Mammary epithelial cell (primary cell): ENCODE results near the gene HPX.

Experiments
- EZH2 ChIP-seq: IDR thresholded peaks from 2 replicates; pipeline ENCODE4 v1.6.1; 2012; ENCODE audit warnings: low read length, inconsistent platforms, borderline replicate concordance
- TF ChIP-seq, protein P1 (sequence below), 2 donors: IDR thresholded peaks in 1 of 2; conservative IDR thresholded peaks in 1 of 2; 2 replicates each; pipeline ENCODE4 v1.5.1; 2011 to 2012; ENCODE audit warnings: inconsistent platforms in 2 of 2, low read length in 2 of 2, mild to moderate bottlenecking in 2 of 2, control low read depth in 1 of 2, low read depth in 1 of 2; ENCODE audit not compliant: insufficient read depth in 1 of 2; ENCODE audit errors: extremely low read depth in 1 of 2

DNA sequence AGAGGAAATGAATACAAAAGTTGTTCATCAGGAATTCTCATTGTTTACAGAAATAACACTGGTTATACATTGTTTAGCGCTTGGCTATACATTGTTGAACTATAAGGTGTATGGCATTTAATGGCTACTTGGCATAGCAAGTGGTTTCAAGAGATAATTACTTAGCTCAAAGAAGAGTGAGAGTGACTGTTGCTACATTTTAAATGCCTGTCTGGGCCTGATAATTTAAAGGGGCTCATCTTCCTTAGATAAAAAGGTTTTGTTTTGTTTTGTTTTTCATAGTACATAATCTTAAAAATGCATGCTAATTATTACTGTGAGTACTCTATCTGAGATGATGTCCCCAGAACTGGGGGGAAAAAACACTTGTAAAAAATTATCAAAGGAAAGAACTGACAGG, 52.0 kb downstream of the HPX start:
- TF ChIP-seq, protein P1, sequence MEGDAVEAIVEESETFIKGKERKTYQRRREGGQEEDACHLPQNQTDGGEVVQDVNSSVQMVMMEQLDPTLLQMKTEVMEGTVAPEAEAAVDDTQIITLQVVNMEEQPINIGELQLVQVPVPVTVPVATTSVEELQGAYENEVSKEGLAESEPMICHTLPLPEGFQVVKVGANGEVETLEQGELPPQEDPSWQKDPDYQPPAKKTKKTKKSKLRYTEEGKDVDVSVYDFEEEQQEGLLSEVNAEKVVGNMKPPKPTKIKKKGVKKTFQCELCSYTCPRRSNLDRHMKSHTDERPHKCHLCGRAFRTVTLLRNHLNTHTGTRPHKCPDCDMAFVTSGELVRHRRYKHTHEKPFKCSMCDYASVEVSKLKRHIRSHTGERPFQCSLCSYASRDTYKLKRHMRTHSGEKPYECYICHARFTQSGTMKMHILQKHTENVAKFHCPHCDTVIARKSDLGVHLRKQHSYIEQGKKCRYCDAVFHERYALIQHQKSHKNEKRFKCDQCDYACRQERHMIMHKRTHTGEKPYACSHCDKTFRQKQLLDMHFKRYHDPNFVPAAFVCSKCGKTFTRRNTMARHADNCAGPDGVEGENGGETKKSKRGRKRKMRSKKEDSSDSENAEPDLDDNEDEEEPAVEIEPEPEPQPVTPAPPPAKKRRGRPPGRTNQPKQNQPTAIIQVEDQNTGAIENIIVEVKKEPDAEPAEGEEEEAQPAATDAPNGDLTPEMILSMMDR (conservative IDR thresholded peaks at IDR 0.05 in 1 of 2, IDR thresholded peaks at IDR 0.05 in 1 of 2; ENCODE audit: extremely low read depth in 1 of 2, insufficient read depth in 1 of 2, low read depth in 1 of 2, low read length in 2 of 2): no peak
- no peak for TF ChIP-seq EZH2
